ENCODE data around the gene DLEC1. TPM values are rescaled to one million over a fixed set of nuclear protein-coding genes. Genes with fewer than 3 reads are reported as not detected.

DLEC1 gene
- total and polyA plus RNA-seq, 9 of the 15 experiments (the other 6 are each of a cell fraction or from before 2014, with no cell fraction given): 0.07 to 0.08 TPM; not detected in 7

- TF ChIP-seq CREB3L1 (IDR thresholded peaks at IDR 0.05; ENCODE audit: borderline replicate concordance, low read depth) (no peak; the same call in 1 of the 2 replicates), ZBTB12 (CRISPR knock-in tag; IDR thresholded peaks at IDR 0.05) (no peak), SIN3A (IDR thresholded peaks at IDR 0.05; ENCODE audit: borderline replicate concordance in 2 of 2, control insufficient read depth in 1 of 2, low read depth in 2 of 2, low read length in 2 of 2) (peak; percentile 46 to 87; a peak in 1 of 4 replicates), ZNF740 (CRISPR knock-in tag; IDR thresholded peaks at IDR 0.05) (peak; percentile 65; the same call in 1 of the 2 replicates), ZNF740 (tag; IDR thresholded peaks at IDR 0.05) (no peak; a peak in 1 of 4 replicates), ETS2 (tag; IDR thresholded peaks at IDR 0.05; ENCODE audit: borderline replicate concordance, poor library complexity, severe bottlenecking) (no peak), KLF10 (CRISPR knock-in tag; IDR thresholded peaks at IDR 0.05) (no peak), POLR2AphosphoS5 (IDR thresholded peaks at IDR 0.05; ENCODE audit: control insufficient read depth, insufficient read depth, low read depth, low read length) (peak; percentile 66), GATA2 (CRISPR knock-in tag; IDR thresholded peaks at IDR 0.05) (no peak), NBN (IDR thresholded peaks at IDR 0.05; ENCODE audit: low read depth) (0 out of 2 replicates have a peak, but pooled peaks have one; percentile 42), ZNF184 (CRISPR knock-in tag; IDR thresholded peaks at IDR 0.05) (no peak), ZNF785 (CRISPR knock-in tag; IDR thresholded peaks at IDR 0.05) (no peak), SUPT5H (IDR thresholded peaks at IDR 0.05) (peak; percentile 90), ZNF280A (IDR thresholded peaks at IDR 0.05; ENCODE audit: low read depth, partially characterized antibody) (no peak), CBX5 (IDR thresholded peaks at IDR 0.05; ENCODE audit: borderline replicate concordance, low read depth) (no peak)
Measured at GRCh38 chr3:38138349-38139190, 99.6 kb downstream of the DLEC1 start, which contains the start of gene MYD88 (continued).
